ENCODE measurements around the gene BBS9.
"Not testable (repeated sequence)": the region's sequence is repeated elsewhere in the genome, so short reads cannot be mapped to it uniquely, and the experiment has no call there.

The BBS9 gene

DNA sequence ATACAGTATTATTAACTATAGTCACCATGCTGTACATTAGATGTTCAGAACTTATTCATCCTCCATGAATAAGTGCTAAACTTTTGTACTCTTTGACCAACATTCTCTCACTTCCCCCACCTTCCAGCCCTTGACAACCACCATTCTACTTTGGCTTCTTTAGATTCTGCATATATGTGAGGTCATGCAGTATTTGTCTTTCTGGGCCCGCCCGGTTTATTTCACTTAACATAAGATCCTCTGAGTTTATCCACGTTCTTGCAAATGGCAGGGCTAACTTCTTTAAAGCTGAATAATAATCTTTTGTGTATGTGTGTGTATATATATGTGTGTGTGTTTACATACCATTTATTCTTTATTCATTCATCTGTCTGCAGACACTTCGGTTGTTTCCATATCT is 336.8 kb downstream of the BBS9 start:
- TF ChIP-seq, protein P1, sequence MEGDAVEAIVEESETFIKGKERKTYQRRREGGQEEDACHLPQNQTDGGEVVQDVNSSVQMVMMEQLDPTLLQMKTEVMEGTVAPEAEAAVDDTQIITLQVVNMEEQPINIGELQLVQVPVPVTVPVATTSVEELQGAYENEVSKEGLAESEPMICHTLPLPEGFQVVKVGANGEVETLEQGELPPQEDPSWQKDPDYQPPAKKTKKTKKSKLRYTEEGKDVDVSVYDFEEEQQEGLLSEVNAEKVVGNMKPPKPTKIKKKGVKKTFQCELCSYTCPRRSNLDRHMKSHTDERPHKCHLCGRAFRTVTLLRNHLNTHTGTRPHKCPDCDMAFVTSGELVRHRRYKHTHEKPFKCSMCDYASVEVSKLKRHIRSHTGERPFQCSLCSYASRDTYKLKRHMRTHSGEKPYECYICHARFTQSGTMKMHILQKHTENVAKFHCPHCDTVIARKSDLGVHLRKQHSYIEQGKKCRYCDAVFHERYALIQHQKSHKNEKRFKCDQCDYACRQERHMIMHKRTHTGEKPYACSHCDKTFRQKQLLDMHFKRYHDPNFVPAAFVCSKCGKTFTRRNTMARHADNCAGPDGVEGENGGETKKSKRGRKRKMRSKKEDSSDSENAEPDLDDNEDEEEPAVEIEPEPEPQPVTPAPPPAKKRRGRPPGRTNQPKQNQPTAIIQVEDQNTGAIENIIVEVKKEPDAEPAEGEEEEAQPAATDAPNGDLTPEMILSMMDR (IDR thresholded peaks at IDR 0.05), result no peak
- no peak for TF ChIP-seq ZFX (IDR thresholded peaks at IDR 0.05; ENCODE audit: borderline replicate concordance)
- H3K27ac ChIP-seq, result no peak overlapping the region

- no peak overlapping the region for H3K27ac ChIP-seq
- TF ChIP-seq ZFX (IDR thresholded peaks at IDR 0.05; ENCODE audit: borderline replicate concordance), result no peak
- TF ChIP-seq, protein P1 (IDR thresholded peaks at IDR 0.05), result no peak
Observed at GRCh38 chr7:33471636-33472242, 342.4 kb downstream of the BBS9 start.

- TF ChIP-seq, protein P1 (IDR thresholded peaks at IDR 0.05), result no peak
- TF ChIP-seq ZFX (IDR thresholded peaks at IDR 0.05; ENCODE audit: borderline replicate concordance), result no peak
- H3K27ac ChIP-seq, result no peak overlapping the region
Observed at GRCh38 chr7:33472348-33473025, 343.1 kb downstream of the BBS9 start.

DNA sequence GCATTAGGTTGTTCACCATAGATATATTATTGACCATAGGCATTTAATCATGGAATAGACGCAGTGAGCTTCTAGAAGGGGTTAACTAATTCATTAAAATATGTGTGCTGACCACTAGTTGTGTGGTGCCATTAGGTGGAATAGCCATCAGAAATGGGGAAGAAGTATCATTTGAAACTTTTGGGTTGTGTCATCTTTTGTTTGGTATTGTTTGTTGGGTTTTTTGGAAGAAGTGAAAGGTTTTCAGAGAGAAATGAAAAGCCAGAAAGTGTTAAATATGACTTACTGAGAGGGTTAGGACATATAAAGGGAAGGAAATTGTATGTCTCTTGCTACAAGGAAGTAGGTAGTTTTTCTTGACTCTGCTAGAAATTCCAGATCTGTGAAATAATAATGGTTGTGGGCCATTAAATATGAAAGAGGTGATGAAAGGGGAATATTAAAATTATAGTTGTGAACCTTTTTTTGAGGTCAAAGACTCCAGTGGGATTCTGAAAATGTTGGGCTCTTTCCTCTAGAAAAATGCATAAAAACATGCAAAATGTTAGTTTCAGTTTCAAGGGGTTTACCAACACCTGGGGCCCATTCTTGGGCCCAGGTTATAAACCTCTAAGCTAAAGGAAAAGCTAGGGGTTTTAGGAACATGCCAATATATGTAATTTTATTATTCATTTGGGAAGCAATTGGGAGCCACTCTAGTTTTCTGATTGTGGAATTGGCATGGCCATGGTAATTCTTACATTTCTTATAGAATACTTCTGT is 348.5 kb downstream of the BBS9 start:
- no peak overlapping the region for H3K27ac ChIP-seq
- TF ChIP-seq ZFX (IDR thresholded peaks at IDR 0.05; ENCODE audit: borderline replicate concordance), result no peak
- TF ChIP-seq, protein P1 (IDR thresholded peaks at IDR 0.05), result no peak

DNA sequence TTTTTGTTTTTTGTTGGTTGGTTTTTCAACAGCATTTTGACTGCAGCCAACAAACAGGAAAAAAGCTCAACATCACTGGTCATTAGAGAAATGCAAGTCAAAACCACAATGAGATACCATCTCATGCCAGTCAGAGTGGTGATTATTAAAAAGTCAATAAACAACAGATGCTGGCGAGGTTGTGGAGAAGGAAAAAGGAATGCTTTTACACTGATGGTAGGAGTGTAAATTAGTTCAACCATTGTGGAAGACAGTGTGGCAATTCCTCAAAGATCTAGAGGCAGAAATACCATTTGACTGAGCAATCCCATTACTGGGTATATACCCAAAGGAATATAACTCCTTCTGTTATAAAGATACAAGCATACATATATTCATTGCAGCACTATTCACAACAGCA is 355.1 kb downstream of the BBS9 start:
- not testable (repeated sequence) for H3K27ac ChIP-seq

GRCh38 chr7:33485747-33486493 is 356.6 kb downstream of the BBS9 start:
- TF ChIP-seq, protein P1 (IDR thresholded peaks at IDR 0.05), result no peak
- no peak for TF ChIP-seq ZFX (IDR thresholded peaks at IDR 0.05; ENCODE audit: borderline replicate concordance)
- H3K27ac ChIP-seq, result no peak overlapping the region

- no peak overlapping the region for H3K27ac ChIP-seq
- no peak for TF ChIP-seq ZFX (IDR thresholded peaks at IDR 0.05; ENCODE audit: borderline replicate concordance)
- TF ChIP-seq, protein P1 (IDR thresholded peaks at IDR 0.05), result no peak
Observed at GRCh38 chr7:33486633-33487032, 357.3 kb downstream of the BBS9 start.
